ENCODE measurements around the gene TCAP.

The TCAP gene

DNA sequence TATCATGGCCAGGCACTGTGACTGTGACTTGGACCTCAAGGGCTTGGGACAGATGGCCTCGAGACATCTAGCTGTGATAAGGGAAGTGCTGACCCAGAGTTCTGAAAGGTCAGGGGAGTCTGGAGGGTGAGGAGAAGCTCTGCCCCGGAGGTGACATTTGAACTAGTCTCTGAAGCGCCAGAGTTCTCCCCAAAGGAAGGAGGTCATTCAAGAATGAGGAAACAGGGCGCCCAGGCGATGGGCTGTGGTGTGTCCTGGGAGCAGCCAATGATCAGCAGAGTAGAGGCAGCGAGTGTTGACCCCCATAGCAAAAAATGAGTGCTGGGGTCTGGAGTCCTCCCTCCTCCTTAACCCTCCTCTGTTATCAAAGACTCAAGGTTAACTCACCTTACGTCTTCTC, 23.3 kb upstream of the TCAP start:
- H2AFZ ChIP-seq (ENCODE audit: low read length), result no peak overlapping the region
- H3K9me3 ChIP-seq (ENCODE audit: insufficient read depth, low read depth, low read length), result no peaks in the 10 kb centered on the region
- H4K20me1 ChIP-seq (ENCODE audit: insufficient read depth, low read length, poor library complexity, severe bottlenecking), result peaks cover 30% of the 10 kb centered on the region
- H3K9ac ChIP-seq (ENCODE audit: low read depth, low read length, poor library complexity, severe bottlenecking), result no peak overlapping the region
- no peaks in the 10 kb centered on the region for H3K36me3 ChIP-seq (ENCODE audit: insufficient read depth, low read length)
- H3K79me2 ChIP-seq (ENCODE audit: insufficient read depth, low read length), result peaks cover 91% of the 10 kb centered on the region
- H3K4me2 ChIP-seq (ENCODE audit: low read depth, low read length, poor library complexity, severe bottlenecking), result peak overlapping the region; percentile 95
- H3K4me1 ChIP-seq (ENCODE audit: insufficient read depth, low read length, poor library complexity, severe bottlenecking), result peaks cover 50% of the 10 kb centered on the region
- H3F3A ChIP-seq (ENCODE audit: low read depth), result no peaks in the 10 kb centered on the region
- no peak overlapping the region for H3K4me3 ChIP-seq (ENCODE audit: low read length, poor library complexity, severe bottlenecking)
- TF ChIP-seq EZH2phosphoT487 (IDR thresholded peaks at IDR 0.05; ENCODE audit: borderline replicate concordance), result no peak
- TF ChIP-seq, protein P1, sequence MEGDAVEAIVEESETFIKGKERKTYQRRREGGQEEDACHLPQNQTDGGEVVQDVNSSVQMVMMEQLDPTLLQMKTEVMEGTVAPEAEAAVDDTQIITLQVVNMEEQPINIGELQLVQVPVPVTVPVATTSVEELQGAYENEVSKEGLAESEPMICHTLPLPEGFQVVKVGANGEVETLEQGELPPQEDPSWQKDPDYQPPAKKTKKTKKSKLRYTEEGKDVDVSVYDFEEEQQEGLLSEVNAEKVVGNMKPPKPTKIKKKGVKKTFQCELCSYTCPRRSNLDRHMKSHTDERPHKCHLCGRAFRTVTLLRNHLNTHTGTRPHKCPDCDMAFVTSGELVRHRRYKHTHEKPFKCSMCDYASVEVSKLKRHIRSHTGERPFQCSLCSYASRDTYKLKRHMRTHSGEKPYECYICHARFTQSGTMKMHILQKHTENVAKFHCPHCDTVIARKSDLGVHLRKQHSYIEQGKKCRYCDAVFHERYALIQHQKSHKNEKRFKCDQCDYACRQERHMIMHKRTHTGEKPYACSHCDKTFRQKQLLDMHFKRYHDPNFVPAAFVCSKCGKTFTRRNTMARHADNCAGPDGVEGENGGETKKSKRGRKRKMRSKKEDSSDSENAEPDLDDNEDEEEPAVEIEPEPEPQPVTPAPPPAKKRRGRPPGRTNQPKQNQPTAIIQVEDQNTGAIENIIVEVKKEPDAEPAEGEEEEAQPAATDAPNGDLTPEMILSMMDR (conservative IDR thresholded peaks at IDR 0.05; ENCODE audit: low read length), result no peak
- no peaks in the 10 kb centered on the region for H3K27me3 ChIP-seq (ENCODE audit: insufficient read depth, low read length, poor library complexity, severe bottlenecking)
- no peaks in the 10 kb centered on the region for H3K9me2 ChIP-seq (replicated peaks; ENCODE audit: low read depth, low read length)

DNA sequence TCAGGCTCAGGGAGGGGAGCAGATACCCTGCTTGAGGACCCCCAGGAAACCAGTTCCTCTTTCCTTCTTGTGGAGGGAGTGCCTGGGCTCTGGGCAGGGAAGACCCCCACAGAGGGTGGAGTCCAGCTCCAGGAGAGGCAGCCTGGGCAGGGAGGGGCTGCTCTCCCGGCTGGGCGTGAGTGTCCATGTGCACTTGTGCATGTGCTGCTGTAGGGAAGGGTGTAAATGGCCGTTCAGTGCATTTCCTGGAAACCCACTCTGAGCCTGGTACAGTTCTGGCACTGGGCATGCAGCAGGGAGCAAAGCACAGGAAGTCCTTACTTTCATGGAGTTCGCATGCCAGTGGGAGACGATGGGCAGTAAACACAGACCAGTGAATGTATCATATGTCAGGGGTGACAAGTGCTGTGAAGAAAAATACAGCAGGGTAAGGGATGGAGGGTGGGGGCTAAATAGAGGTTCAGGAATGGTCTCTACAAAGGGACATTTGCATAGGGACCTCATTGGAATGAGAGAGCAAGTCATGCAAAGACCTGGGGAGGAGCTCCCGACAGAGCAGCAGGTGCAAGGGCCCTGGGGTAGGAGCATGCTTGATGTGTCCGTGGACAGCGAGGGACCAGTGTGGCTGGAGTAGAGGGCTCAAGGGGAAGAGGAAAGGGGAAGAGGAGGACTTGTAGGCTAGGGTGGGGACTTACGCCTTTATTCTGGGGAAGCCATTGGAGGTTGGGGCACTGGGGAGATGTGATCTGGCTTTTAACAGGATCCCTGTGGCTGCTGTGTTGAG, 22.7 kb upstream of the TCAP start:
- H3F3A ChIP-seq (ENCODE audit: low read depth), result no peaks in the 10 kb centered on the region
- peak overlapping the region; percentile 95 for H3K4me2 ChIP-seq (ENCODE audit: low read depth, low read length, poor library complexity, severe bottlenecking)
- H3K9me3 ChIP-seq (ENCODE audit: insufficient read depth, low read depth, low read length), result no peaks in the 10 kb centered on the region
- H3K4me3 ChIP-seq (ENCODE audit: low read length, poor library complexity, severe bottlenecking), result no peak overlapping the region
- no peaks in the 10 kb centered on the region for H3K36me3 ChIP-seq (ENCODE audit: insufficient read depth, low read length)
- peaks cover 30% of the 10 kb centered on the region for H4K20me1 ChIP-seq (ENCODE audit: insufficient read depth, low read length, poor library complexity, severe bottlenecking)
- no peaks in the 10 kb centered on the region for H3K9me2 ChIP-seq (replicated peaks; ENCODE audit: low read depth, low read length)
- TF ChIP-seq, protein P1 (conservative IDR thresholded peaks at IDR 0.05; ENCODE audit: low read length), result no peak
- no peak for TF ChIP-seq EZH2phosphoT487 (IDR thresholded peaks at IDR 0.05; ENCODE audit: borderline replicate concordance)
- peaks cover 50% of the 10 kb centered on the region for H3K4me1 ChIP-seq (ENCODE audit: insufficient read depth, low read length, poor library complexity, severe bottlenecking)
- H3K9ac ChIP-seq (ENCODE audit: low read depth, low read length, poor library complexity, severe bottlenecking), result no peak overlapping the region
- no peaks in the 10 kb centered on the region for H3K27me3 ChIP-seq (ENCODE audit: insufficient read depth, low read length, poor library complexity, severe bottlenecking)
- H3K79me2 ChIP-seq (ENCODE audit: insufficient read depth, low read length), result peaks cover 89% of the 10 kb centered on the region
- no peak overlapping the region for H2AFZ ChIP-seq (ENCODE audit: low read length)

- TF ChIP-seq, protein P1 (conservative IDR thresholded peaks at IDR 0.05; ENCODE audit: low read length), result no peak
- no peak for TF ChIP-seq EZH2phosphoT487 (IDR thresholded peaks at IDR 0.05; ENCODE audit: borderline replicate concordance)
- Histone ChIP-seq H3K79me2 (ENCODE audit: insufficient read depth, low read length) (peaks cover 85% of the 10 kb centered on the region), H4K20me1 (ENCODE audit: insufficient read depth, low read length, poor library complexity, severe bottlenecking) (peaks cover 27% of the 10 kb centered on the region), H3K4me2 (ENCODE audit: low read depth, low read length, poor library complexity, severe bottlenecking) (peak overlapping the region; percentile 95), H3K9me3 (ENCODE audit: insufficient read depth, low read depth, low read length) (no peaks in the 10 kb centered on the region), H3K27me3 (ENCODE audit: insufficient read depth, low read length, poor library complexity, severe bottlenecking) (no peaks in the 10 kb centered on the region), H3K36me3 (ENCODE audit: insufficient read depth, low read length) (no peaks in the 10 kb centered on the region), H3K4me1 (ENCODE audit: insufficient read depth, low read length, poor library complexity, severe bottlenecking) (peaks cover 42% of the 10 kb centered on the region), H3K4me3 (ENCODE audit: low read length, poor library complexity, severe bottlenecking) (no peak overlapping the region), H2AFZ (ENCODE audit: low read length) (no peak overlapping the region), H3K9me2 (replicated peaks; ENCODE audit: low read depth, low read length) (no peaks in the 10 kb centered on the region), H3K9ac (ENCODE audit: low read depth, low read length, poor library complexity, severe bottlenecking) (no peak overlapping the region), H3F3A (ENCODE audit: low read depth) (no peaks in the 10 kb centered on the region)
Observed at GRCh38 chr17:39643271-39643670, 21.9 kb upstream of the TCAP start.

Data from Loucy (cell line).